NCI-H446 (cell line): ENCODE data around the gene GHR.
"Not testable (repeated sequence)": the region's sequence is repeated elsewhere in the genome, so short reads cannot be mapped to it uniquely, and the experiment has no call there.

Experiments
- DNase-seq, 2 experiments: peaks; one replicate each; lab custom pipeline; 2025; lab: John Stamatoyannopoulos, UW

The GHR gene

GRCh38 chr5:42569953-42570548, 146.8 kb downstream of the GHR start:
- no peak for DNase-seq

- DNase-seq, result no peak
Observed at GRCh38 chr5:42570966-42571960, 148.0 kb downstream of the GHR start.

DNA sequence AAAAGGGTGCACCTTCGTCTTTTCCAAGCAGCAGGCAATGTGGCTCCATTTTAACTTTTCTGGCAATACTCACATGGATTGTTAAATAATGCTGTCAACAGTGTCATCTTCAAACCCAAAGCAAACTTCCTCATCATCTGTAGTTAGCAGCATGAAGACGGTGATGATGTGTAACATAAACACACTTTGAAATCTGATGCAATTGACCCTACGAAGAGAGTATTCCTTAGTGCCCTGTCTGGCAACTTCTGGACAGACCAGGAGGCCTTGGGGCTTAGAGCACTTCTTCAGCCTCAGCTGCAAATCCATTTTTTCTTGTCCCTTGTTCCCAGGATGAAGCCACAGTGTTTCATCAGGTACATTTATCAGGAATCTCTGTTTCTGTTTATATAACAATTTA, 149.1 kb downstream of the GHR start:
- no peak for DNase-seq

DNA sequence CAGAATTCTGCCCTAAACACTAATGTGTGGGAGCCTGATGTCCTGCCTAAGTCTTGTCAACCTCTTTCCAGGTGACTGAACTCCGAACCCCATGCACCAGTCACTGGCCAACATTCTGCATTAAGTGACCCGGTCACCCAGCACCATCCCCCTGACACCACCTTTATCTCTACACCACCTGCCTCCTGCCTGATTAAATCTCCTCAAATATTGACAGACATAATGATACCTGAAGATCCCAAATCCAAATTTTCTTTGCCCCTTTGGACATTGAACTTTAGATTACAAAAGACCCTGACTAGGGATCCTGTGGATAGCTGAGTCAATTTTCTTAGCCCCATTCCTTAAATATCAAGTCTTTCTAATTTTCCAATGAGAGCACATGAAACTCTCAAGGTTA, 150.1 kb downstream of the GHR start:
- no peak for DNase-seq

DNA sequence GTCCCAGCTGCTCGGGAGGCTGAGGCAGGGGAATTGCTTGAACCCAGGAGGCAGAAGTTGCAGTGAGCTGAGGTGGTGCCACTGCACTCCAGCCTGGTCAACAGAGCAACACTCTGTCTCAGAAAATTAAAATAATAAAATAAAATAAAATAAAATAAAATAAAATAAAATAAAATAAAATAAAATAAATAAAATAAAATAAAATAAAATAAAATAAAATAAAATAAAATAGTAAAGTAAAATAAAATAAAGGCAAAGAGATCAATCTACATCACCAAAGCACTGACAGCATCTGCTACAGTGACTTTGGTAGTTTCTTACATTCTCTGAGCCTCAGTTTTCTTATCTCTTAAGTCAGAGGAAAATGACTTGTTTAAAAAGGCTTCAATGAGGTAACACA, 152.7 kb downstream of the GHR start:
- DNase-seq, result not testable (repeated sequence)

DNA sequence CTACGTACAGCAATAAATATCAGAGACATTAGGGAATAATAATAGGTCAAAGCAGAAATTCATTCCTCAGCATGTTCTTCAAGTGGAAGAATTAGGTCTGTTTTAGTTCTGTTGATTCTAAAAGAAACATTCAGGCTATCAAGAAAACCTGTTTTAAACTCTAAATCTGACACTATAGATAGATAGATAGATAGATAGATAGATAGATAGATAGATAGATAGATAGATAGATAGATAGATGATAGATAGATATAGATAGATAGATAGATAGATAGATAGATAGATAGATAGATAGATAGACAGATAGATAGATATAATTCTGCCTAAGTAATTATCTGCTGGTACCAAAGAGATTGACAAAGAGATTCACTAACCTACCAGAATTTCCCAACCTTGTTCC, 155.7 kb downstream of the GHR start:
- not testable (repeated sequence) for DNase-seq

GRCh38 chr5:42579320-42579719, 156.1 kb downstream of the GHR start:
- no peak for DNase-seq

DNA sequence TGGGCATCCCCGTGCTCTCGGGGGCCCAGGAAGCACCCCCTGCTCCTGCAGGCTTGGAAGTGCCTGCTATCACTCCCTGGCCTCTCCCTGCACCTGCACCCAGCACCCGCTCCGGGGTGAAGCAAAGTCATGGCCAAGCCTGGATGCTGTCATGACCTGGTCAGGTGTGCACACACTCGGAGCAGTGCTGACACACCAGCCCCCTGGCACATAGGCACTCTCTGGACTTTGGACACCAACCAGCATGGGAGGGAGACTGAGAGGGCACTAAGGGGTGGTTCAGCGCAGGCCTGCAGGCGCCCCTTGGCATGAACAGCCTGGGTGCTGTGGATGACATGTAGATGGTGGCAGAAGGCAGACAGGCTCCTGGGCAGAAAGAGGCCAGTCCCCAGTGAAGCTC, 158.6 kb downstream of the GHR start:
- no peak for DNase-seq

GRCh38 chr5:42582723-42583122, 159.5 kb downstream of the GHR start:
- no peak for DNase-seq

GRCh38 chr5:42583322-42583721, 160.1 kb downstream of the GHR start:
- peak in 1 of 2 experiments; percentile 70 for DNase-seq

DNA sequence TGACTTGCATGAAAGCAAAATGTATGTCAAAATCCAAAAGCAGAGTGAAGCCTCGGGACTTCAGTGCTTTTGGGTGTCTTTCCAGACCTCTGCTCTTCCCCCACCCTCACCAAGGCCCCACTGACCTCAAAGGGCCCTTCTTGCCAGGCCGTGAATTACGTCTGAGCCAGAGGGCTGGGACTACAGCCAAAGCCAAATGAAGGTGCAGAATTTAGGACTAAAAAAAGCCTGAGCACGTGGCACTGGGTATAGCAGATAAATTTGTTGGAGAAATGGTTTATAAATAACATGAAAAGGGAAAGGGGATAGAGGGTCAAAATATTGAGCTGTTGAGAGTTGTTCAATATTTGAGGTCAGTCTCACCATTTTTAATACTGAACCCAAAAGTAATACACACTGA, 163.4 kb downstream of the GHR start:
- peak in 1 of 2 experiments; percentile 34 for DNase-seq

- no peak for DNase-seq
Observed at GRCh38 chr5:42587096-42587723, 164.0 kb downstream of the GHR start.

- DNase-seq, result no peak
Observed at GRCh38 chr5:42590566-42590965, 167.3 kb downstream of the GHR start.

- peak in 1 of 2 experiments; percentile 19 for DNase-seq
Observed at GRCh38 chr5:42591015-42591414, 167.8 kb downstream of the GHR start.

DNA sequence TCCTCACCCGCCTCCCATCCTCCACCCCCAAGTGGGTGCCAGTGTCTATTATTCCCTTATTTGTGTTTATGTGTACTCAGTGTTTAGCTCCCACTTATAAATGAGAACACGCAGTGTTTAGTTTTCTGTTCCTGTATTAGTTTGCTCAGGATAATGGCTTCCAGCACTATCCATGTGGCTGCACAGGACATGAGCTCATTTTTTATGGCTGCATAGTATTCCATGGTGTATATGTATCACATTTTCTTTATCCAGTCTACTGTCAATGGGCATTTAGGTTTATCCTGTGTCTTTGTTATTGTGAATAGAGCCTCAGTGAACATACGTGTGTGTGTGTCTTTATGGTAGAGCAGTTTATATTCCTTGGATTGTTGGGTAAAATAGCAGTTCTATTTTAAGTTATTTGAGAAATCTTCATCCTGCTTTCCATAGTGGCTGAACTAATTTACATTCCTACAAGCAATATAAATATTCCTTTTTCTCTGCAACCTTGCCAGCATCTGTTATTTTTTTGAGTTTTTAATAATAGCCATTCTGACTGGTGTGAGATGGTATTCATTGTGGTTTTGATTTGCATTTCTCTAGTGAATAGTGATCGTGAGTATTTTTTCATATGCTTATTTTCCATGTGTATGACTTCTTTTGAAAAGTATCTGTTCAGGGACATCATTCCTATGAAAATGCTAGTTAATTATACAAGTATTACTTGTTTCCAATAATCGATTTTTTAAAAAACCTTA, 169.3 kb downstream of the GHR start:
- DNase-seq, result no peak

- DNase-seq, result no peak
Observed at GRCh38 chr5:42593591-42593990, 170.4 kb downstream of the GHR start.

GRCh38 chr5:42595597-42595996, 172.4 kb downstream of the GHR start:
- DNase-seq, result no peak

DNA sequence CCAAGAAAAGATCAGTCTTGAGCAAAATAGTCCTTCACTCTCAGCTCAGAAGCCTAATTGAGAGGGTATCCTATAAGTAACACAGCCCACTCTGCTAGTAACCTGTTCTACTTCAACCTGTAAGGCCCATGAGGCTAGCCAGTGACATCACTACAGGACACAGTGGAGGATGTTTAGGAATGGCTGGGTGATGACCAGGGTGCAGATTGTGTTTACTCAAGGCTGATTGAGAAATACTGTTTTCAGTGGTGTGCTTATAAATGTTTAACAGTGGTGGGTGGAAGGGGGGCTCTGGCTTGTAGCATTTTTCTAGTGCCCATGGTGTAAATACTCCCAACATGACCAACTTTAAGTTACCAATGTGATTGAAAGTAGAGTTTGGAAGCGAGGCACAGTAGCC, 173.6 kb downstream of the GHR start:
- DNase-seq, result no peak

DNA sequence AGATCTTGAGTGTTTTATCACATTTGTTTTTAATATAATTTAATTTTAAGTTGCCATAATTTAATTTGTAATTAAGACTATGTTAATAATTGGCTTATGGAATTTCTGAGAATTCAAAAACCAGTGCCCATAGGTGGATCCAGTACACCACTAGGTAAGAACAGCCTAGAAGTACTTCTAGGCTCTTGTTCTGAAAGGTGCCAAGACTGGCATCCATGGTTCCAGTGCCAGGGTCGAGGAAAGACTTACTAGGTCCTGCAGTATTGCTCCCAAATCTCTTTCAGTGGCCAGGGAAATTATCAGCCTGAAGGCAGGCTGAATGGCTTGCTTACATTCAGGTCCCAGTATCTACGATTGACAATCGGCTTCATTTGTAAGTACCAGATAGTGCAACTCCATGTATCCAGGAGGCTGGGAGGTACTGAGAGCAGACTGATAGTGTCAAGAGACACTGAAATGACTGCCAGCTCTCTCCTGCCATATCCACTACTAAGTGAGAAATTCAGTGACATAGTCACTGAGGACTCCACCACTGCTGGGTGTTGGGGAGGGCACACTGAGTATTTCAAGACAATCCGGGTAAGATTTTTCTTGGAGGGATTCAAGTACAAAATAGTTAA, 174.2 kb downstream of the GHR start:
- DNase-seq, result no peak

DNA sequence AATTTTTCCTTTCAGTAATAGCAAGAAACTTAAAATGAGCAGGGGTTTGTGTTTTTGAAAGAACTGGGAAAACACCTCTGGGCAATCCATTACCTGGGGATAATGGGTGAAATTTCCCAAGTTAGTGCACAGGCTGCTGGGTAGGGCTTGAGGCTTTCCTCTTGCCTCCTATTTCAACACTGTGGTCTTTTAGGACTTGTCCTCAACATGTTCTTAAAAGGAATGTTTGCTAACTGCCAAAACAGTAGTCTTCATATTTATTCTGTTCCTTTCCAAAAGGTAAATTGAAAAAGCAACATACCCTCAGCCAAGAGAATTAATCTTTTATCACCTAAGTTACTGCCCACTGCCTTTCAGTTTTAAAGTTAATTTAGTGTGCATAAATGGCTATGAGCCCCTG, 175.1 kb downstream of the GHR start:
- DNase-seq, result no peak

DNA sequence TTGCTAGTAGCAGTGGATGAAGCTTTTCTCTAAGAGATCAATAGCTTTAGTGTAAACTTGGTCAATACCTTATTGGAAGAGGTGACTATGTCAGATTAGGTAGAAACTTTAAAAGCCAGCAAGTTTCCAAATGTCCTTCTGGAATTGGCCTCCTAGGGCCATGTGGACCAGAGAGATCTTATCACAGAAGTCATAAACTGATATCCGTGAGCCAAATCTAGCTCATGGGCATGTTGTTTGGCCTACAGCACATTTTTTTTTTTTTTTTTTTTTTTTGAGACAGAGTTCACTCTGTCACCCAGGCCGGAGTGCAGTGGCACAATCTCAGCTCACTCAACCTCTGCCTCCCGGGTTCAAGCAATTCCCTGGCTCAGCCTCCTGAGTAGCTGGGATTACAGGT, 175.9 kb downstream of the GHR start:
- DNase-seq, result no peak

- no peak for DNase-seq
Observed at GRCh38 chr5:42600441-42600840, 177.2 kb downstream of the GHR start.
